ENCODE data around the gene SATB1.

DNA sequence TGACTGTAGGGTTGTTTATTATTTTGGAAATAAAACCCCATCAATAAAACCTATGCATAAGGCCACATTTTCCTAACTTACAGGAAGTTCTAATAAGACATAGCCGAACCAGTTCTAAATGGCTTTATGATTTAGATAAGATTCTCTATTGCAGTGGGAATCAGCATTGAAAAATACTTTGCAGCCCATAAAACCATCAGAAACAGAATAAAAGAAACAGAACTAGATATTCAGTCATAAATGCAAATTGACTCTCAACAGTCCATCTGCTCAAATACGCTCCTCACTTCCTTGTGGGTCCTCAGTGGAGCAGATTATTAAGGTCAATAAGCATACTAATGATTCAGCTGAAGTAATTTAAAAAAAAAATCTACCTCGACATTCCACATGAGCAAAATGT is 8.8 kb downstream of the SATB1 start:
- TF ChIP-seq CTCF (IDR thresholded peaks at IDR 0.05) (no peak), POLR2A (IDR thresholded peaks at IDR 0.05) (no peak), POLR2AphosphoS5 (IDR thresholded peaks at IDR 0.05) (no peak)

All from transverse colon (tissue), 4 donors.